GM21390 (cell line): Measurements from ENCODE around the gene RRM2.

Experiments used
- ATAC-seq: cut with Tn5 transposase; IDR thresholded peaks from one replicate; pipeline ENCODE4 v1.9.1; 2021; ENCODE audit not compliant: unreplicated experiment

Gene RRM2

DNA sequence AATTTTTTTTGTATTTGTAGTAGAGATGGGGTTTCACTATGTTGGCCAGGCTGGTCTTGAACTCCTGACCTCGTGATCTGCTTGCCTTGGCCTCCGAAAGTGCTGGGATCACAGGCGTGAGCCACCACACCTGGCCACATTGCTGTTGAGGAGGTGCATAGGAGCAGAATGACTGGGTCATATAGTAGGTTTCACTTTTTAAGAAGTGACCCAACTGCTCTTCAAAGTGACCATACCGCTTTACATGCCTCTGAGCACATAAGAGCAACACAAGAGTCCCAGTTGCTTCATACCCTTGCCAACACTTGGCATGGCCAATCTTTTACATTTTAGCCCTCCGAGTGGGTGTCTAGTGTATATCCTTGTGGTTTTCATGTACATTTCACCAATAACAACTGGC lies 28.9 kb downstream of the RRM2 start:
- ATAC-seq, result no peak

DNA sequence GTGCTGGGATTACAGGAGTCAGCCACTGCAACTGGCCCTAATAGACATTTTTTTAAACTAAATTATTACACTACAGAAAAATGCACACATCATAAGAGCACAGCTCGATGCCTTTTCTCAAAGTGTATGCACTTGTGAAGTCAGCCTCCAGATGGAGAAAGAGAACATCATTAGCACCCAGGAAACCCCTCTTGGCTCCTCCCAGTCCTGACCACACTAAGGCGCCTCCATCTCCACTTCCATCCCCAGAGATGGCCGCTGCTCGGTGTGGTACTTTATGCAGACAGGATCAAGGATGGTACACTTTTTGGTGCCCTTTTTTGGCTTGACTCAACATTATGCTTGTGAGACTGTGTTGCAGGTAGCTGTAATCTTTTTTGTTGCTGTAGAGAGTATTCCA lies 34.8 kb downstream of the RRM2 start:
- ATAC-seq, result no peak

DNA sequence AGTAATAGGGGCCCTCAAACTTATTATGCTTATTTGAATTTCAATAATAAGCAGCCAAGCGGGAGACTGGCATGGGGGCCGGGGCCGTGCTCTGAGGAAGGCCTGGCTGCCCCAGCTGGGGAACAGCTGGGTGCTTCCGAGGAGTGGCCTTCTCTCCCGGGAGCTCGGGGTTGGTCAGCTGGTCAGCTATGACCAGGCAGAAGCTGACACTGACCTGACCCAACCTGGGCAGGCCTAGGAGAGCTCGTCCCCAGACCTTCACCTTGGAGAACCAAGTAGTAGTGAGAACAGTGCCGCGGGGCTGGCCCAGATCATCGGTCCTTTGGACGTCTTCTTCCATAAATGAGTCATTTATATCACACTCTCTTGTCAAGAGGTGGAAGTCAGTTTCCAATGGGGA lies 36.1 kb downstream of the RRM2 start:
- ATAC-seq, result no peak

DNA sequence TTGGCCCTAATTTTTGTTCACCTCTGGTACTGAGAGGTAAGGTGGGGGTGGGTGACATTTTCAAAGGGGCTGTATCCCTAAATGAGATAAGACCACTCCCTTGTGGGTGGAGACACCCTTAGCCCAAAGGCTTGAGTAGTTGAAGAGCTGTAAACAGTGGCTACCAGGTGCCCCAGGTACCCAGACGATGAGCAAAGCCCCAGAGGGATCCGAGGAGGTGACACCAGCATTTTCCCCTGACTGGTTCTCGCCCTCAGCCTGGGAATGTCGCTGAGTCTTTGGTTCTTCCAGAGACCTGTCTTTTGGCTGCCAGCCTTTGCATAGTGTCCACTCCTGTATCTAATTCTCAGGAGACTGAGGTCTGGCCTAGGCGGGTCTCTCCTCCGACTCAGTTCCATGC lies 36.5 kb downstream of the RRM2 start:
- ATAC-seq, result no peak

DNA sequence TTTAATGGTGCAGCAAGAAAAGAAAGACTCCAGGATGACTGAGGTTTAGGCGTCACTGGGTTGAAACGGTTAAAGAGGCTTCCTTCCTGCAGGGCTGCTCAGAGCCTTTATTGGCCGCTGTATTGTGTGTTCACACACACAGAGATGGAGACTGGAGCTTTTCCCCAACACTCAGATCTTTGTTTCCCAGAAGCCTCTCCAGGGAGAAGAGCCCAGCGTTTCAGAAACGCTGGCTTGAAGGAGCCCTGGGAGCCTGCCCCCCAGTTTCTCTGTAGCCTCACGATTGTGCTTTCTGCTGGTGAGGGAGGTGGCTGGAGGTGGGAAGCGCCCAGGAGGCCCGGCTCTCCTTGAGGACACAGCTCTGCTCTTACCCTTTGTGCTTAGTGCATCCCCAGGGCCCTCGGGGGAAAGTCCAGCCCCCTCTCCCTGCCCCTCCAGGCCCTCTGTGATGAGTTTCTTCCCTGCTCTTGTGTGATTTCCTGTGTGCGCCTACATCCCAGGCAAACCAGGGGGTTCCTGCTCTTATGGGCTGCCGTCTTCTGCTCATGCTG lies 37.1 kb downstream of the RRM2 start:
- no peak for ATAC-seq

DNA sequence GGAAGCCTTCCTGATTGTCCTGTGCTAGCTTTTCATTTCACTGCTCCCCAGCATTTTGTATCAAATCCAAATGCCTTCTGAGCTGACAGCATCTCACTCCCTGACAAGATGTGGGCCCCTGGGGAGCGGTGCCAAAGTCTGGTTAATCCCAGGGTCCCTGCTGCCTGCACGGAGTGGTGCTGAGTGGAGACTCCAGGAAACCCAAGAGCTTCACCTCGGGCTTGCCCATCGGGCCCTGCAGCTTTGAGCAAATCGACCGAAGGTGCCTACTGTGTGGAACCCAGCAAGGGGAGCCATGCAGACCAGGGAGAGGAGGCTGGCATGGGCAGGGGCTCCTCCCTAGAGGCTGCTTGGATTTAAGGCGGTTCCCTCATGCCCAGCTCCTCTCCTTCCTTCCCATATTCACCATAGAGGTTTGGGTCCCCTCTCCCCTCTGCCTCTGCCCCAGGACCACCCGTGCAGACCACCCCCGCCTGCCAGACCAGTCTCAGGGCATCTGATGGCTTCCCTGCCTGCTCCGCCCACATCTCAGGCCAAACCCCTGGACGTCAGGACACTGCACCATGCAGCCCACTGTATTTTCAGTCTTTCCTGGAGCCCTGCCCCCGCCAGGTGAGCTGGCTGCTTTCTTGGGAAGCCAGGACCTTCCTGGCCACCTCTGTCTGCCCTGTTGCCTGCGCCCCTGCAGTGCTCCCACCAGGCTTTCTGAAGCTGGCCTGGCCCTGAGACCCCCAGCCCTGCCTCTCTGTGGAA lies 37.8 kb downstream of the RRM2 start:
- ATAC-seq, result no peak

DNA sequence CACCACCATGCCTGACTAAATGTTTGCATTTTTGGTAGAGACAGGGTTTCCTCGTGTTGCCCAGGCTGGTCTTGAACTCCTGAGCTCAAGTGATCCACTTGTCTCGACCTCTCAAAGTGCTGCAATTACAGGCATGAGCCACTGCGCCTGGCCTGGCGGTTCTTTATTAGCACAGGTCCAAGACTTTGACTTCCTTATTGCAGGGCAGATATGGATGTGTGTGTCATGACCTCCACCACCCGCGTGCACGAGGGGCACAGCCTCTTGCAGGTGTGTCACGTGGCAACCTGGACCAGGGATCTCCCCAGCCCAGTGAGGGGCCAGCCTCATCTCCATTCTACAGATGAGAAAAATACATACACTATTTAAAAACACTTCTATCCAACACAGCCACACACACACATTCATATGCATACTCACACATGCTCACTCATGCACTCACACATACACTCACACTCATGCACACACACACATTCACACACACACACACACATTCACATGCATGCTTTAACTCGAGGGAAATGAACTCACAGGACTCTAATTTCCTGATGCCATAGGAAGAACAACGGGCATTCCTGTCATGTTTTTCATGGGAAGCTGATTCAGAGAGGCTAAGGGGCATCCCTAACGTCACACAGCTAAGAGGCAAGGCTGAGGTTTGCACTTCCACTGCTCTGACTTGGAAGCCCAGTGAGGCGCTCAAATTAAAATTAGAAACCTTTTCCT lies 38.8 kb downstream of the RRM2 start:
- ATAC-seq, result no peak

DNA sequence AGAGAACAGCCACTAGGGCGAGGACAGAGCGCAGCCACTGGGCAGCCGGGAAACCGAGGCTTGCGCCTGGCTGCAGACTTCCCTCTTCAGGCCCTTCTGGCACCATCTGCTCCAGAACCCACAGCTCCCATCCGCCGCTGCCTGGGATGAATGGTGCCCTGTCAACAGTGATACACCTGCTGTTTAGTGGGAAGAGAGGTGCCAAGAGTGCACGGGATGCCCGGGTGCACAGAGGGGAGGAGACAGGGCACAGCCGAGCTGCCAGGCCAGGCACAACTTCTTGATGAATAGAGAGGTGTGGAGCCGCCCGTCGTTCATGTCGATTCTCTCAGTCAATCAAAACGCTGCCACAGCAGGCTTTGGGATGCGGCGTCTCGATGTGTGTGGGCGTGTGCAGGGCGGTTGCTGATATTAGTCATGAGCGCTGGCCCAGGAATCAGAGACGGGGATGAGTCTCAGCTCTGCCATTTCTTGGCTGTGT lies 39.5 kb downstream of the RRM2 start:
- no peak for ATAC-seq

DNA sequence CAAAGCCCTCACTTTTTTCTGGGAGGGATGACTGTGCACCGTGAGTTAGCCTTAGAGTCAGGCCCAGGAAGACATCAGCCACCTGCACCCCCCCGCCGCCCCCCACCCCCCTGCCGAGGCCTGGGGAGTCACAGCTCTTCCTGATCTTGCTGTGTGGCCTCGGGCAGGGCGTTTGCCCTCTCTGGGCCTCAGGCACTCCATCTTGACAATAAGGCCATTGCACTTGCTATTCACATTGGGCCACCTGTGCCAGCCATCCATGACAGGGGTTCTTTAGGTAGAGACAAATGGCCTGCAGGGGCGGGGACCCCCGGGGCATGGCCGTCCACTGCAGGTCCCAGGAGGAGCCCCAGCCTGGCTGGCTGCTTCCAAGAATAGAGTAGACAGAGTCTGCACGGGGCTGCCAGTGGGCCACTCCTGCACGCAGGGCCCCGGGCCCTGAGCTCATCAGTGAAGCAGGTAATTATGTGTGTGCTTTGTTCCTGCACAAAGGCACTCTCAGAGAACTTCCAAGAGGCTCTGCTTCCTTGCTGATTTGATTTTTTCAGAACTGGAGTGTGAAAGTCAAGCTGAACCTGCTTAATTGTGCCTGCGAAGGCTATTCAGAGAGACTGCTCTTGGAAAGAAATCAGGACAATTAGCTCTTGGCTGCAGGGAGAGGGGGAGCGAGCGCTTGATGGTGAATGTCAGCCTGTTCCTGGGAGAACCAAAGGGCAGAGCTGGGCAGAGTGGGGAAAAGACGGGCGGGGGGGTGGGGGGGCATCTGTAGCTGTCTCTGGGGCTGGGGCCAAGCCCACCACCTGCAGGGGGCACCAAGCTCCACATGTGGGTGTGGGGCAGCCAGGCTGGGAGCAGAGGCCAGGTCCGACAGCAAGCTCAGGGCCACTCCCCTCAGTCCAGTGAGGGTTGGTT lies 40.3 kb downstream of the RRM2 start:
- no peak for ATAC-seq

DNA sequence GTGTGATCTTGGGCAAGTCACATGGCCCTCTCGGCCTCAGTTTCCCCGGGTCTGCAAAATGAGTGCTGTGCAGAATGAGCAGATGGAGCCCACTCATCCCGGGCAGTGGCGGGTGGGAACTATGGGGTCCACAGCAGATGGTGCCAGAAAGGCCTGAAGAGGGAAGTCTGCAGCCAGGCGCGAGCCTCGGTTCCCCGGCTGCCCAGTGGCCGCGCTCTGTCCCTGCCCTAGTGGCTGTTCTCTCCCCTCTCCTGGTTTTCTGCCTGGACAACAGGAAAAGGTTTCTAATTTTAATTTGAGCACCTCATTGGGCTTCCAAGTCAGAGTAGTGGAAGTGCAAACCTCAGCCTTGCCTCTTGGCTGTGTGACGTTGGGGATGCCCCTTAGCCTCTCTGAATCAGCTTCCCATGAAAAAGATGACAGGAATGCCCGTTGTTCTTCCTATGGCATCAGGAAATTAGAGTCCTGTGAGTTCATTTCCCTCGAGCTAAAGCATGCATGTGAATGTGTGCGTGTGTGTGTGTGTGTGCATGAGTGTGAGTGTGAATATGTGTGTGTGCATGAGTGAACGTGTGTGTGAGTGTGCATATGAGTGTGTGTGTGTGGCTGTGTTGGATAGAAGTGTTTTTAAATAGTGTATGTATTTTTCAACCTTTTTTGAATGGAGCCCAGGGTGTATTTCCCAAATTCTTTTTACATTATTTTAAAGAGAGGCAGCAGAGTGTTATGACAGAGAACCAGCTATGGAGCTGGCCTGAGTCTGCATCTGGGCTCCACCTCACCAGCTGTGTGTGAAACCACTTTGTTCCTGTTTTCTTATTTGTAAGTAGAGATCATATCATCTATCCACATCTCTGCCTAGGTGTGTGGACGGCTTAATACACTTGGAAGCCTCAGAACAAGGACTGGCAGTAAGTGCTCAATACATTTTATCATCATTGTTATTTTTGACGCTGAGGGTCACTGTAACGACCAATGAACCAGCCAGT lies 41.3 kb downstream of the RRM2 start:
- no peak for ATAC-seq

DNA sequence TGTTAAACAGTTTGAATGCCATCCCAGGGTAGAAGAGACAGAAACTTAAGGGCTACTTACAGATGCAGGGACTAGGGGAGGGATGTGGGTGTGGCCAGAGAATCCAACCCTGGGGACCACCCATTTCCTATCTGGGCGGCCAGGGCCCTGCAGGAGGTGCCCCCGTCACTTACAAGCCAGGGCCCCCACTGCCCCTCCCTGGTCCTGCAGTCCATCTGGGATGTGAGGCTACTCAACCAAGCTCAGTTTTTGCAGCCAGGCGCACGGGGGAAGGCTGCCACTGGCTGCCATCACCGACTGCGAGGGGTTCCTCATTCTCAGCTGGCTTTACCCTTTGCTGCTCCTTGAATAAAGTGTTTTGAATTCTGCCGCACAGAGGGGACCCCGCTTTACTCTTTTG lies 42.1 kb downstream of the RRM2 start:
- no peak for ATAC-seq

DNA sequence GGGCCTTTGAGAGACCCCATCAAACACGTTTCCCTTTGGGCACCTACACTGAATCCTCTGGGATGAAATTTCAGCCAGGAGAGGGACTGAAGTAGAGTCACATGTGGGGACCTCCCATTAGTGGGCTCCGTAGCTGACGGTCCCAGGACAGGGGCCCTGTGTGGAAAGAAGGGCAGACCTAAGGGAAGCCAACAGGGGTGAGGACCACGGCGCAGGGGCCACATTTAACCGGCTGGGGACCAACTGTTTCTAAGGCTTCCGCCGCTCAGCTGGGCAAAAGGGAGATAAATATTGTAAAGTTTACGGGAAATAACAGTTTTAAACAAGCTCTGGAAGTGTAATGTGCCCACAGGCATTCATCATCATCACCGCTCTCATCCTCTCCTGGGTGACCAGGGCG lies 42.7 kb downstream of the RRM2 start:
- ATAC-seq, result no peak

DNA sequence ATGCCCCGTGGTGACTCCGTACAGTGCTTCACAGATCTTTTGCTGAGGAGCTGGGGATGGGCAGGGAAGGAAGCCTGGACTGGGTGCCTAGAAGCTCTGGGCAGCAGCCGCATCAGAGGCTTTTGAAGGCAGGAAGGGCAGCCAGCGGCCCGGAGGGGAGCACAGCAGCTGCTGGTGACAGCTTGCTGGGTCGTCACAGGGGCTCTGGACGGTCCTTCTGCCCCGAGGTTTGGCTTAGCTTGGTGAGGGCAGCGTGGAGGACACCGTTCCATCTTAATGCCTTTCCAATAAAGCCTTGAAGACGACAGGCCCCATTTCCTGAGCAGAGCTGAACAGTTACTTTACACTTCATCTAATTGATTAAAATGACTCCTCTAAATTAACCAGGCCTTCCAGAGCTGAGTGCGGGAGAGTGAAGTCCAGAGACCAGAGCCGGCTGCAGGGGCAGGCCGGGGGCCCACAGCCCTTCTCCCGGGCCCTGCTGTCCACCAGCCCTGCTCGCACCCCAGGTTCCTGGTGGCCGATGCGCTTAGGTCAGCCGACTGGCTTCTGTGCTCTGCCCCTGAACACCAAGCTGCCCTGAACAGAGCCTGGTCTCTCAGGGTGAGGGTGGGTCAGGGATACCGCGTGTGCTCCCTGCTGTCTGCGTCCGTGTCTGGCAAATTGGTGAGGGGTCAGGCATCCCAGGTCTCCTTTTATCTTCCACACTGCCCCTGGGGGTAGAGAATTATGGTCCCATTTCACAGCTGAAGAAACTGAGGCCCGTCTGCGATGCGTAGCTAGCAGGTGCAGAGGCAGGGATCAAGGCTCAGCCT lies 43.5 kb downstream of the RRM2 start:
- no peak for ATAC-seq

DNA sequence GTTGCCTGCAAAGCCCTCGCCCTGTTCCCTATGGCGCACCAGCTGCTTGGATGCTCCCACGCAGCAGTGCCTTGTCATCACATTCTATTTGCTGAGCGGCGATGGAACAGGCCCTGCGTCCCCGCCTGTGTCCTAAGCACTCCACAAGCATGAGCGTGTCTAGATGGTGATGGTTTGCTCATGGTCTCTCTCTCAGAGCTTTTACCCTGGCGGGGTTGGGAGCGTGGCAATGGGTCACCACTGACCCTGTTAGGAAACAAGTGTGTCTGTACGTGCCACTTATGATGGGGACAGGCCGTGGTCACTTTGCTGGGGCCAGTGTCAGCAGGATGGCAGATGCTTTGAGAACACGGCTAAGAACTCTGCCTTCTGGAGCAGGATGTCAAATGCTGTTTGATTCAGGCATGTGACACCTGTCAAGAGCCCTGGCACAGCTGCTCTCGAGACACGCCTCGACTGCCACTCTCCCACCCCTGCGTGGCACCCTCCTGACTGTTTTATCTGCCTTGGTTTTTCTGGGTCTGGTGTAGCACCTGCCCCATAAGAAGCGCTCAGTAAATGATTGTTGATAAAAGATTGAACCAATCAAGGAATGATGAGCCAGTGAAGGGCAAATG lies 44.2 kb downstream of the RRM2 start:
- ATAC-seq, result no peak

DNA sequence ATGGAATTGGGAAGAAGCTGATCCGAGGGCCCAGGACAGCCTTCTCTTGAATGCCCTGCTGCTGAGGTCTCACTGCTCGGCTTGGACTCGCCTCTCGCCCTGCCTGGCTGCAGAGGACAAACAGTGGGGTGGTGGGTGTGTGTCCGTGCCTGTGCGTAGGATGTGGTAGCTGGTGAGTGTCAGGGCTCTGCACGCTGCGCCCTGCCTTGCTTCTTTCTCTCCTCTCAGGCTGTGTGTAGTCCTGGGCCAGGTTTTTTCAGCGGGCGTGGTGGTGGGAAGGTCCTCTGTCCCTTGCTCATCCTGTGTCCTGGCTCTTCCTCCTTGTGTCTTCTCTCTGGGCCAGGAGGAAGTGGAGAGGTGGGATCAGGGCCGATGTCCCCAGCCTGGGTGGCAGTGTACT lies 44.8 kb downstream of the RRM2 start:
- no peak for ATAC-seq

DNA sequence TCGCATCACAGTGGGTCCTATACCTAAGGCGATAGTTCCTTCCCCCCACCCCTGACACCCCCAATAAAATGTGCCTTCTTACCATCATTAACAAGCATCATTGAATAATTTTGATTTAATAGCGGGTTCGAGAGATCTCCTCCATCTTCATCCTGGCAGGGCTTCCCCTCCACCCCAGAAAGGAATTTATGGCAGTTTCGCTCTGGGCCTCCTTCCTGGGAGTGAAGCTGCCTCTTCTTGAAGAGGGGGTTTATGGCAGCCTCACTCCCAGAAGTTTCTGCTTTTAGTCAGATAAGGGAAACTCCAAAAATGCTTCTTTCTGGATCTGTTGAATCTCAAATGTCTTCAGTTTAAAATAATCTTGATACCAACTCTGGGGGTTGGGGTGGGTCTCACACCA lies 45.7 kb downstream of the RRM2 start:
- no peak for ATAC-seq

DNA sequence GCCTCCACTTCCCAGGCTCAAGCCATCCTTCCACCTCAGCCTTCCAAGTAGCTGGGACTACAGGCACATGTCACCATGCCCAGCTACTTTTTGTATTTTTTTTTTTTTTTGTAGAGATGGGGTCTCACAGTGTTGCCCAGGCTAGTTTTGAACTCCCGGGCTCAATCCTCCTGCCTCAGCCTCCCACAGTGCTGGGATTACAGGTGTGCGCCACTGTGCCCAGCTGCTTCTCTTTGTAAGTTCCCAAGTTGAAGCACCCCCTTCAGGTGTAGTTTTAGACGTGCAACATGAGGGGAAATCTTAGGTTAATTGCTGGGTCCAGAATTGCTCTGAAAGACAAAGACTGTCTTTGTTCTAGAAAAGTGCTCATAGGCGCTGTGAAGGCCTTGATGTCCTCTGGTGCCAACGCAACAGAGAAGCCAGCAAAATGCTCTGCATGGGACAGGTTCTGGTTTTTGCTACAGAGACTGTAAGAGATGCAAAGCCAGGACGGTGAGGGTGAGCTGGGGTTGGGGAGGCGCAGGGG lies 46.6 kb downstream of the RRM2 start:
- ATAC-seq, result no peak

DNA sequence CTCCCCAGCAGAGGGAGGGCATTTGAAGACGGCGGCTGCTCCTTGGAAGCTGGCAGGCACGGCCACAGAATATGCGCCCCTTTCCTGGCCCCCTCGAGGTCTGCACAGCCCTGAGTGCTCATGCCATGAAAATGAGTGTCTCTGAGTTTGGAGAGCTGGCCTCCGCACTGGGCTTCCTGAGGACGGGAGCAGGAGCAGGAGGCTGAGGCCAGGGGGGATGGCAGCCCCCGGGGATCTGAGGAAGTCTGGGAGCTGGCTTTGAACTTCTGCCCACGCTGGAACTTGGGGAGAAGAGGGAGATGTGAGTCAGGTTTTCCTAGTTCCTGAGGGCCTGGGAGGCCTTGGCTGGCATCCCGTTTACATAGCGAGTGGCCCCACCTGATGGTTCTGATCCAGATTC lies 47.0 kb downstream of the RRM2 start:
- ATAC-seq, result no peak

DNA sequence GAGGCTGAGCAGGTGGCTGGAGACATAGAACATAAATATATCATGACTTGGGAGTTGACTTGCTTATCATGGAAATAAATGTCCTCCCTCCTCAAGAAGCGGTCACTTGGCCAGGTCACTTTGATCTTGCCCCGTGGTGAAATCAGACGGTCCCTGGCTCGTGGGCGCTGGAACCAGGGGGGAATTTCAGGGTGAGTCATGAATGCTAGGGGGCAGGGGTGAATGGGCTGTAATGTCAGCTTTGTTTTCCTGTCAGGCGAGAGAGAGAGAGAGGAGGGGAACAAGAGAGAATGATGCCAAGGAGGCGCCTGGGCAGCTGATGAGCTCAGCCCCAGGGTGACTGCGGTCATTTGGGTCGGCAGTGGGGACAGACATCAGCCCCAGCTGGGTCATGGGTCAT lies 47.7 kb downstream of the RRM2 start:
- ATAC-seq, result no peak
